CD14-positive monocyte (primary cell): ENCODE data around the gene MAP10. TPM values are rescaled to one million over a fixed set of nuclear protein-coding genes. Genes with fewer than 3 reads are reported as not detected.

Experiments
- DNase-seq, 3 donors: peaks; one replicate each; pipeline ENCODE4 v3.0.0-alpha.2; 2011 to 2022
- H2AFZ ChIP-seq: 2 replicates; pipeline ENCODE4 v1.6.0; 2012; ENCODE audit warnings: mild to moderate bottlenecking, low read depth, low read length, inconsistent platforms; ENCODE audit not compliant: insufficient read depth, poor library complexity, severe bottlenecking
- H3K27ac ChIP-seq, 2 donors: 1 replicate in 1 of 2; 2 replicates in 1 of 2; pipeline ENCODE4 v1.5.1; 2012 to 2013; ENCODE audit warnings: low read length in 2 of 2, control low read depth in 1 of 2, inconsistent platforms in 1 of 2, low read depth in 1 of 2, mild to moderate bottlenecking in 1 of 2
- H3K27me3 ChIP-seq, 2 donors: one replicate each; pipeline versions ENCODE4 v1.6.0 to v1.6.1; 2011 to 2013; ENCODE audit warnings: low read length in 2 of 2; ENCODE audit not compliant: control insufficient read depth in 2 of 2, insufficient read depth in 2 of 2
- H3K36me3 ChIP-seq, 2 donors: replicated peaks in 1 of 2; 1 replicate in 1 of 2; 2 replicates in 1 of 2; pipeline versions ENCODE4 v1.5.1 to v1.6.1; 2012 to 2013; ENCODE audit warnings: low read length in 2 of 2, control low read depth in 1 of 2, inconsistent platforms in 1 of 2, mild to moderate bottlenecking in 1 of 2; ENCODE audit not compliant: insufficient read depth in 2 of 2, control insufficient read depth in 1 of 2
- H3K4me1 ChIP-seq, 2 donors: 1 replicate in 1 of 2; 2 replicates in 1 of 2; pipeline versions ENCODE4 v1.5.1 to v1.6.1; 2012 to 2013; ENCODE audit warnings: low read length in 2 of 2, control low read depth in 1 of 2, inconsistent platforms in 1 of 2, mild to moderate bottlenecking in 1 of 2, moderate library complexity in 1 of 2; ENCODE audit not compliant: insufficient read depth in 2 of 2, control insufficient read depth in 1 of 2
- H3K4me2 ChIP-seq: replicated peaks from 2 replicates; pipeline ENCODE3; 2012; ENCODE audit warnings: low read length, moderate library complexity, mild to moderate bottlenecking; ENCODE audit not compliant: poor library complexity, severe bottlenecking; ENCODE audit errors: extremely low read depth
- H3K4me3 ChIP-seq, 3 experiments: fragments of 200-600 bp in 1 of 3; sonication (generic) in 1 of 3; replicated peaks in 1 of 3; 1 replicate in 2 of 3; 2 replicates in 1 of 3; pipeline ENCODE4 v1.5.1; 2011 to 2013; ENCODE audit warnings: low read length in 3 of 3, mild to moderate bottlenecking in 3 of 3, control low read depth in 2 of 3, low read depth in 2 of 3, inconsistent platforms in 1 of 3, moderate library complexity in 1 of 3
- H3K79me2 ChIP-seq: 2 replicates; pipeline ENCODE4 v1.6.0; 2012; ENCODE audit warnings: mild to moderate bottlenecking, control low read depth, inconsistent platforms, low read length, moderate library complexity; ENCODE audit not compliant: insufficient read depth
- H3K9ac ChIP-seq: 2 replicates; pipeline ENCODE4 v1.6.0; 2017; ENCODE audit warnings: low read length, mild to moderate bottlenecking; ENCODE audit not compliant: insufficient read depth, poor library complexity, severe bottlenecking
- H3K9me3 ChIP-seq, 2 donors: replicated peaks in 1 of 2; 1 replicate in 1 of 2; 2 replicates in 1 of 2; pipeline versions ENCODE4 v1.5.1 to v1.6.1; 2012 to 2013; ENCODE audit warnings: low read length in 2 of 2, control low read depth in 1 of 2; ENCODE audit not compliant: control insufficient read depth in 1 of 2, insufficient read depth in 1 of 2
- H4K20me1 ChIP-seq: 2 replicates; pipeline ENCODE4 v1.6.0; 2012; ENCODE audit warnings: mild to moderate bottlenecking, low read length, control low read depth, moderate library complexity; ENCODE audit not compliant: insufficient read depth
- H3K27ac Mint-ChIP-seq, 7 donors: one replicate each; pipeline ENCODE4 v1.8.0; 2020; ENCODE audit warnings: mild to moderate bottlenecking in 7 of 7, mixed read lengths in 7 of 7, moderate library complexity in 6 of 7, inconsistent platforms in 2 of 7
- H3K27me3 Mint-ChIP-seq, 3 donors: one replicate each; pipeline ENCODE4 v1.8.0; 2021 to 2022; ENCODE audit warnings: low read depth in 3 of 3, mild to moderate bottlenecking in 3 of 3, mixed read lengths in 3 of 3, moderate library complexity in 3 of 3, inconsistent platforms in 1 of 3
- H3K36me3 Mint-ChIP-seq, 2 donors: one replicate each; pipeline ENCODE4 v1.8.0; 2020; ENCODE audit warnings: mixed read lengths in 2 of 2, inconsistent platforms in 1 of 2, mild to moderate bottlenecking in 1 of 2
- H3K4me1 Mint-ChIP-seq: one replicate; pipeline ENCODE4 v1.8.0; 2020; ENCODE audit warnings: mild to moderate bottlenecking, mixed read lengths
- H3K4me3 Mint-ChIP-seq, 2 donors: one replicate each; pipeline ENCODE4 v1.8.0; 2020; ENCODE audit warnings: mild to moderate bottlenecking in 2 of 2, mixed read lengths in 2 of 2, moderate library complexity in 1 of 2
- H3K9me3 Mint-ChIP-seq, 7 donors: one replicate each; pipeline ENCODE4 v1.8.0; 2020 to 2022; ENCODE audit warnings: mixed read lengths in 7 of 7, mild to moderate bottlenecking in 6 of 7, moderate library complexity in 6 of 7, inconsistent platforms in 2 of 7
- WGBS: methylation state at CpG from one replicate; pipeline ENCODE4 v1.1.5; 2013; ENCODE audit warnings: missing lambda C conversion rate; ENCODE audit not compliant: insufficient coverage; 5-methylcytosine and 5-hydroxymethylcytosine counted together
- intact Hi-C, 2 donors: fragments of 100-400 bp; cut with micrococcal nuclease; formaldehyde crosslinking; loops; one replicate each; pipeline versions ENCODE4 v1.15.0 to v1.15.1; 2023
- polyA plus RNA-seq, 3 donors: library from polyadenylated mRNA; depleted of rRNA in 1 of 3; unstranded in 2 of 3; stranded (reverse) in 1 of 3; fragments of 300-500 nt in 2 of 3; fragments of >200 nt in 1 of 3; fragmentation: Illumina TruSeq in 2 of 3; gene quantifications; 1 replicate in 2 of 3; 2 replicates in 1 of 3; pipeline ENCODE4 v1.2.3, GENCODE V29; 2012 to 2021
- TF ChIP-seq, protein P1 (sequence below): fragments of 200-600 bp; IDR thresholded peaks from one replicate; pipeline ENCODE4 v1.8.0; 2022; ENCODE audit warnings: antibody characterized with exemption, mild to moderate bottlenecking

MAP10 gene
- polyA plus RNA-seq, 3 donors, result 0.53 to 2.3 (median 1.1) TPM

DNA sequence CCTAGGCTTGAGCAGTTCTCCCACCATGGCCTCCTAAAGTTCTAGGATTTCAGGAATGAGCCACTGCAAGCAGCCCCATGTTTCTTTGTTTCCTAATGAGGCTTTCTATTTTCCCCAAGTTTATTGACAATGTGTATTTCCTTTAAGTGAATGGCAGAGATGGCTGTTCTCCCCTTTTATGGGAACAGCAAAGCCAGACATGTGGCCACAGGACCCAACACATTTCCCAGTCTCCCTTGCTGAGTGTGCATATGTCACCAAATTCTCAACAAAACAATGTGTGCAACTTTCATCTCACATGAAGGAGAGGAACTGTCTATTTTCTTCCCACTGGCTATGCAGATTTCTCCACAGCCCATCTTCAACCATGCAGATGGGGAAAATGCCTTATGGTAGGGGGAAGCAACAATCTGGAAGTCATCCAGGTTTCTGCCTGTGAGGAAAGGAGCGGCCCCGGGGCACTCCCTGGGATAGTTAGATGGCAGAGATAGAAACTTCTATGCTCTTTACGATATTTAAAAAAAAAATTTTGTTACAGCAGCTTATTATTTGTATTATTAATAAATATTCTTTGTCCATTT lies 28.6 kb upstream of the MAP10 start:
- Mint-ChIP-seq H3K27me3 (peaks cover 0 to 1% (median 0%) of the 10 kb centered on the region in 3 donors), H3K9me3 (peaks cover 0 to 2% (median 0%) of the 10 kb centered on the region in 7 donors), H3K4me1 (no peaks in the 10 kb centered on the region), H3K36me3 (no peaks in the 10 kb centered on the region), H3K27ac (no peak overlapping the region), H3K4me3 (no peak overlapping the region)
- no peak overlapping the region for H3K9ac ChIP-seq
- no peak for DNase-seq
- no CpG with 5 or more reads among the region's 3 CpGs for WGBS
- H3K79me2 ChIP-seq, result no peaks in the 10 kb centered on the region
- intact Hi-C loops, result no loop called here
- no peaks in the 10 kb centered on the region for H3K9me3 ChIP-seq
- H4K20me1 ChIP-seq, result no peaks in the 10 kb centered on the region
- H3K36me3 ChIP-seq, result no peaks in the 10 kb centered on the region
- H3K27me3 ChIP-seq, result no peaks in the 10 kb centered on the region
- no peaks in the 10 kb centered on the region for H3K4me1 ChIP-seq
- TF ChIP-seq, protein P1, sequence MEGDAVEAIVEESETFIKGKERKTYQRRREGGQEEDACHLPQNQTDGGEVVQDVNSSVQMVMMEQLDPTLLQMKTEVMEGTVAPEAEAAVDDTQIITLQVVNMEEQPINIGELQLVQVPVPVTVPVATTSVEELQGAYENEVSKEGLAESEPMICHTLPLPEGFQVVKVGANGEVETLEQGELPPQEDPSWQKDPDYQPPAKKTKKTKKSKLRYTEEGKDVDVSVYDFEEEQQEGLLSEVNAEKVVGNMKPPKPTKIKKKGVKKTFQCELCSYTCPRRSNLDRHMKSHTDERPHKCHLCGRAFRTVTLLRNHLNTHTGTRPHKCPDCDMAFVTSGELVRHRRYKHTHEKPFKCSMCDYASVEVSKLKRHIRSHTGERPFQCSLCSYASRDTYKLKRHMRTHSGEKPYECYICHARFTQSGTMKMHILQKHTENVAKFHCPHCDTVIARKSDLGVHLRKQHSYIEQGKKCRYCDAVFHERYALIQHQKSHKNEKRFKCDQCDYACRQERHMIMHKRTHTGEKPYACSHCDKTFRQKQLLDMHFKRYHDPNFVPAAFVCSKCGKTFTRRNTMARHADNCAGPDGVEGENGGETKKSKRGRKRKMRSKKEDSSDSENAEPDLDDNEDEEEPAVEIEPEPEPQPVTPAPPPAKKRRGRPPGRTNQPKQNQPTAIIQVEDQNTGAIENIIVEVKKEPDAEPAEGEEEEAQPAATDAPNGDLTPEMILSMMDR, result no peak
- no peak overlapping the region for H3K27ac ChIP-seq
- H3K4me3 ChIP-seq, result no peak overlapping the region
- no peak overlapping the region for H3K4me2 ChIP-seq
- no peak overlapping the region for H2AFZ ChIP-seq

DNA sequence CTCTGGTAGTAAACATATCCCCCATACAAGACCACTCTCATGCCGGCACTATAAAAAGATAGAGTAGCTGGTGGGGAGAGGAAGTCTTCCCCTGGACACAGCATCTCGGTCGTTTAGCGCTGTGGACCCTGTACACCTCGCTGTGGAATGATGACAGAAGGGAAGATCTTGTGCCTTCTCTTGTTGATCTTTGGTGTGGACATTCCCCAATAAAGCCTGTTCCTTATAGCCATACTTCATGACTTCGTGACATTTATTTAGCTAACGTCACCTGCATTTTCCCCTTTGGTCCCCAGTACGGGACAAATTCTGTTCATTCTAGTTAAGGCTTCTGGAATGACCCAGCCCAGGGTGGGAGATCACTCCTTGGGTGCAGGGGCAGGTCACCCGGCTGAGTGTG lies 24.9 kb upstream of the MAP10 start:
- H3K79me2 ChIP-seq, result no peaks in the 10 kb centered on the region
- no peak overlapping the region for H3K4me2 ChIP-seq
- intact Hi-C loops, result no loop called here

More for the DNA sequence above, 24.9 kb upstream of the MAP10 start:
- Histone ChIP-seq H3K4me3 (no peak overlapping the region), H3K27ac (no peak overlapping the region), H3K9me3 (no peaks in the 10 kb centered on the region), H3K4me1 (no peaks in the 10 kb centered on the region), H3K27me3 (no peaks in the 10 kb centered on the region), H3K36me3 (no peaks in the 10 kb centered on the region), H4K20me1 (no peaks in the 10 kb centered on the region), H3K9ac (no peak overlapping the region), H2AFZ (no peak overlapping the region)
- WGBS, result 100% methylated on average over 3 of the region's 9 CpGs
- Mint-ChIP-seq H3K27me3 (peaks cover 0 to 3% (median 1%) of the 10 kb centered on the region in 3 donors), H3K4me1 (no peaks in the 10 kb centered on the region), H3K27ac (no peak overlapping the region), H3K9me3 (no peaks in the 10 kb centered on the region), H3K36me3 (no peaks in the 10 kb centered on the region), H3K4me3 (no peak overlapping the region)
- no peak for DNase-seq
- TF ChIP-seq, protein P1, result no peak
